Measurements from ENCODE around the gene UBE2K.
"Not testable (repeated sequence)": the region's sequence is repeated elsewhere in the genome, so short reads cannot be mapped to it uniquely, and the experiment has no call there.

UBE2K gene

GRCh38 chr4:39729557-39729956, 31.6 kb downstream of the UBE2K start:
- DNase-seq (ENCODE audit: low read depth): no peak

- DNase-seq (ENCODE audit: low read depth): no peak
These were observed 32.1 kb downstream of the UBE2K start for GRCh38 chr4:39730072-39730471.

- DNase-seq (ENCODE audit: low read depth): no peak
These were observed 34.0 kb downstream of the UBE2K start for GRCh38 chr4:39731908-39732307.

GRCh38 chr4:39732728-39733127, 34.8 kb downstream of the UBE2K start:
- no peak for DNase-seq (ENCODE audit: low read depth)

- not testable (repeated sequence) for DNase-seq (ENCODE audit: low read depth)
These were observed 41.7 kb downstream of the UBE2K start for GRCh38 chr4:39739591-39739990.

- no peak for DNase-seq (ENCODE audit: low read depth)
These were observed 43.5 kb downstream of the UBE2K start for GRCh38 chr4:39741401-39741800.

- DNase-seq (ENCODE audit: low read depth): no peak
These were observed 48.0 kb downstream of the UBE2K start for GRCh38 chr4:39745920-39746319.

- no peak for DNase-seq (ENCODE audit: low read depth)
These were observed 52.3 kb downstream of the UBE2K start for GRCh38 chr4:39750216-39750615.

- no peak for DNase-seq (ENCODE audit: low read depth)
These were observed 56.4 kb downstream of the UBE2K start for GRCh38 chr4:39754309-39754708.

GRCh38 chr4:39756159-39756558, 58.2 kb downstream of the UBE2K start:
- no peak for DNase-seq (ENCODE audit: low read depth)

- no peak for DNase-seq (ENCODE audit: low read depth)
These were observed 60.2 kb downstream of the UBE2K start for GRCh38 chr4:39758176-39758575.

- no peak for DNase-seq (ENCODE audit: low read depth)
These were observed 61.6 kb downstream of the UBE2K start for GRCh38 chr4:39759569-39759968.

GRCh38 chr4:39761005-39761667, 63.2 kb downstream of the UBE2K start:
- DNase-seq (ENCODE audit: low read depth): no peak

GRCh38 chr4:39763714-39764572, 66.0 kb downstream of the UBE2K start:
- no peak for DNase-seq (ENCODE audit: low read depth)

- DNase-seq (ENCODE audit: low read depth): no peak
These were observed 72.1 kb downstream of the UBE2K start for GRCh38 chr4:39770005-39770404.

GRCh38 chr4:39770471-39770870, 72.5 kb downstream of the UBE2K start:
- no peak for DNase-seq (ENCODE audit: low read depth)

GRCh38 chr4:39770969-39771724, 73.2 kb downstream of the UBE2K start:
- no peak for DNase-seq (ENCODE audit: low read depth)

- DNase-seq (ENCODE audit: low read depth): not testable (repeated sequence)
These were observed 84.1 kb downstream of the UBE2K start for GRCh38 chr4:39781988-39782387.

GRCh38 chr4:39785083-39785482, 87.1 kb downstream of the UBE2K start:
- DNase-seq (ENCODE audit: low read depth): no peak

GRCh38 chr4:39786838-39787237, 88.9 kb downstream of the UBE2K start:
- no peak for DNase-seq (ENCODE audit: low read depth)

- no peak for DNase-seq (ENCODE audit: low read depth)
These were observed 94.2 kb downstream of the UBE2K start for GRCh38 chr4:39792128-39792527.

- DNase-seq (ENCODE audit: low read depth): no peak
These were observed 94.6 kb downstream of the UBE2K start for GRCh38 chr4:39792529-39792928.

- not testable (repeated sequence) for DNase-seq (ENCODE audit: low read depth)
These were observed 95.0 kb downstream of the UBE2K start for GRCh38 chr4:39792976-39793375.

All from stimulated activated CD8-positive, alpha-beta memory T cell treated with anti-CD3 and anti-CD28 coated beads, Interleukin-12 subunit alpha, Interleukin-12 subunit beta, amount 100 ng/mL, for 1 hour (primary cell).